PFSK-1 (cell line): ENCODE data around the gene KSR2.

Source experiments
- FOXP2 ChIP-seq: optimal IDR thresholded peaks from 2 replicates; pipeline ENCODE3; 2011; ENCODE audit warnings: borderline replicate concordance, control low read depth, inconsistent platforms; ENCODE audit not compliant: insufficient read depth; ENCODE audit errors: extremely low read length, extremely low read depth
- POLR2AphosphoS5 ChIP-seq: IDR thresholded peaks from 2 replicates; pipeline ENCODE4 v1.6.1; 2012; ENCODE audit warnings: low read depth, mild to moderate bottlenecking, control low read depth, low read length, moderate library complexity
- SIN3A ChIP-seq: IDR thresholded peaks from 2 replicates; pipeline ENCODE4 v1.6.1; 2012; ENCODE audit warnings: mild to moderate bottlenecking, low read length, moderate library complexity, borderline replicate concordance; ENCODE audit not compliant: insufficient read depth
- TAF1 ChIP-seq: IDR thresholded peaks from 2 replicates; pipeline ENCODE4 v1.6.1; 2012; ENCODE audit warnings: low read length, control low read depth, borderline replicate concordance; ENCODE audit not compliant: insufficient read depth
- TF ChIP-seq, protein P1 (sequence below), 2 experiments: IDR thresholded peaks; 2 replicates each; pipeline versions ENCODE4 v1.6.1 to v1.8.0; 2011 to 2012; ENCODE audit warnings: low read depth in 2 of 2, low read length in 2 of 2, control low read depth in 1 of 2, inconsistent platforms in 1 of 2, mild to moderate bottlenecking in 1 of 2, moderate library complexity in 1 of 2; ENCODE audit not compliant: insufficient read depth in 1 of 2

Gene KSR2

DNA sequence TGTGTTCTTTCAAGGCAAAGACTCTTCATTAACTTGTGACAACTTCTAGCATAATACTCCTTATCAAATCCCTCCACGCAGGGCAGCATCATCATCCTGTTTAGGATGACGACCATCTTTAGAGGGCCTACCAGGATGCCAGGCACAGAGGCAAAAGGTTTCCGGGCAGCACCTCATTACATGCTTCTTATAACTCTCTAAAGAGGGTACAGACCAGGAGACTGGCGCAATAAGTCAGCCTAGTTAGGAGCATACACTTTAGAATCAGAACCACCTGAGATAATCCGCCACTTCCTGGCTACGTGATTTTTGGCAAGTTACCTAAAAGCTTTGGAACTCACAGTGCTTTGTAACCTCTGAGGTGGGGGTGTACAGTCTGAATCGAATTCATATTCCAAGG is 471.4 kb downstream of the KSR2 start:
- no peak for TF ChIP-seq POLR2AphosphoS5
- TF ChIP-seq, protein P1, sequence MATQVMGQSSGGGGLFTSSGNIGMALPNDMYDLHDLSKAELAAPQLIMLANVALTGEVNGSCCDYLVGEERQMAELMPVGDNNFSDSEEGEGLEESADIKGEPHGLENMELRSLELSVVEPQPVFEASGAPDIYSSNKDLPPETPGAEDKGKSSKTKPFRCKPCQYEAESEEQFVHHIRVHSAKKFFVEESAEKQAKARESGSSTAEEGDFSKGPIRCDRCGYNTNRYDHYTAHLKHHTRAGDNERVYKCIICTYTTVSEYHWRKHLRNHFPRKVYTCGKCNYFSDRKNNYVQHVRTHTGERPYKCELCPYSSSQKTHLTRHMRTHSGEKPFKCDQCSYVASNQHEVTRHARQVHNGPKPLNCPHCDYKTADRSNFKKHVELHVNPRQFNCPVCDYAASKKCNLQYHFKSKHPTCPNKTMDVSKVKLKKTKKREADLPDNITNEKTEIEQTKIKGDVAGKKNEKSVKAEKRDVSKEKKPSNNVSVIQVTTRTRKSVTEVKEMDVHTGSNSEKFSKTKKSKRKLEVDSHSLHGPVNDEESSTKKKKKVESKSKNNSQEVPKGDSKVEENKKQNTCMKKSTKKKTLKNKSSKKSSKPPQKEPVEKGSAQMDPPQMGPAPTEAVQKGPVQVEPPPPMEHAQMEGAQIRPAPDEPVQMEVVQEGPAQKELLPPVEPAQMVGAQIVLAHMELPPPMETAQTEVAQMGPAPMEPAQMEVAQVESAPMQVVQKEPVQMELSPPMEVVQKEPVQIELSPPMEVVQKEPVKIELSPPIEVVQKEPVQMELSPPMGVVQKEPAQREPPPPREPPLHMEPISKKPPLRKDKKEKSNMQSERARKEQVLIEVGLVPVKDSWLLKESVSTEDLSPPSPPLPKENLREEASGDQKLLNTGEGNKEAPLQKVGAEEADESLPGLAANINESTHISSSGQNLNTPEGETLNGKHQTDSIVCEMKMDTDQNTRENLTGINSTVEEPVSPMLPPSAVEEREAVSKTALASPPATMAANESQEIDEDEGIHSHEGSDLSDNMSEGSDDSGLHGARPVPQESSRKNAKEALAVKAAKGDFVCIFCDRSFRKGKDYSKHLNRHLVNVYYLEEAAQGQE (IDR thresholded peaks at IDR 0.05; ENCODE audit: insufficient read depth in 1 of 2, low read depth in 2 of 2, low read length in 2 of 2), result no peak
- no peak for TF ChIP-seq SIN3A
- no peak for TF ChIP-seq FOXP2
- TF ChIP-seq TAF1, result no peak

DNA sequence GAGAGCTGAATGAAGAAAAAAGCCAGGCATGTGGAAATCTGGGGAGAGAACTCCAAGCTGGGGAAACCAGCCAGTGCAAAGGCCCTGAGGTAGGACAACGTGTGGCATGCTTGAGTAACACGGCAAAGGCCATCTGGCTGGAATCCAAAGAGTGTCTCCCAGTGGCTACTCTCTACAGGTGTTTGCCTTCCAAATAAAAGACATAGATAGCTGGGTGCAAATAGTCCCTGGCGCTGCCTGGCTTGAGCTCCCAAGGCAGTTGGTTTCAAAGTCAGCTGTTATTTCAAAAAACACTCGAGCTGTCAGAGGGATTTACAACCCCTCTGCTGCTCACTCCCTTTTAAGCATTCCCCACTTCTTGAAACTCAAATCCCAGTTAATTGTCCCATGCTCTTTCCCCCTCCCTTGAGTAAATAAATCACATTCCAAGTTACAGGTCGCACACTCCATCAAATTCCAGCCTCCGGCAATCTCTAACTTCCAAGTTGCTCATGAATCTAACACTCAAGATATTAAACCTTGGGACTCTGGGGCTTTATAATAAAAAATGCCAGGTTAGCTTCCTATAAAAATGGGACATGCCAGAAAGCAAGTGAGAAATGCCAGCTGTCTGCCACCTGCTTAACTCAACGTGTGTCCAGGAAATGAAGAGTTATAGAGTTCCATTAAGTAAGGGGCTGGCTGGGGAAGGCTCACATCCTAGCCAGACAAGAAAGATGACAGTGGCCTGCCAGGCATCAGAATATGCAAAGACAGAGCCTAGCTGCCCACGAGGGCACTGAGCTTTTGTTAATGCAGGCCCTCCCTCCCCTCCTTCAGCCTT is 473.7 kb downstream of the KSR2 start:
- TF ChIP-seq, protein P1 (IDR thresholded peaks at IDR 0.05; ENCODE audit: insufficient read depth in 1 of 2, low read depth in 2 of 2, low read length in 2 of 2), result no peak
- TF ChIP-seq TAF1, result no peak
- TF ChIP-seq POLR2AphosphoS5, result no peak
- TF ChIP-seq SIN3A, result no peak
- TF ChIP-seq FOXP2, result no peak

DNA sequence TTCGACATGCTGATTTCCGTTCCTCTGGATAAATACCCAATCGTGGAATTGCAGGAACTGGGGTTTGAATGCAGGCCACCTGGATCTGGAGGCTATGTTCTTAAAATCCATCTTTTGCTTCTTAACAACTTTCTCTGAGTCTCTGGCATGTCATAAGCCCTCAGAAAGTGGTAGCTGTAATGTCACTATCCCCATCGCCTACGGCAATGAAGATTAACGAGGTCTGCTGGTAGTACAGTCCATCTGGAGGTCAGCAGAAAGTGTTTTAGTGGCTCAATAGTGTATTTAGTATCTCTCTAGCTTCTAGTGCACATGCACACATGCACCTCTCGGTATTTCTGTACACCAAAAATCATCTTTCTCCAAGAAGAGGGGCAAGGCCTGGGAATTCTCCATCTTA is 477.1 kb downstream of the KSR2 start:
- TF ChIP-seq, protein P1 (IDR thresholded peaks at IDR 0.05; ENCODE audit: insufficient read depth in 1 of 2, low read depth in 2 of 2, low read length in 2 of 2), result no peak
- TF ChIP-seq TAF1 (no peak), POLR2AphosphoS5 (no peak), SIN3A (no peak), FOXP2 (no peak)

DNA sequence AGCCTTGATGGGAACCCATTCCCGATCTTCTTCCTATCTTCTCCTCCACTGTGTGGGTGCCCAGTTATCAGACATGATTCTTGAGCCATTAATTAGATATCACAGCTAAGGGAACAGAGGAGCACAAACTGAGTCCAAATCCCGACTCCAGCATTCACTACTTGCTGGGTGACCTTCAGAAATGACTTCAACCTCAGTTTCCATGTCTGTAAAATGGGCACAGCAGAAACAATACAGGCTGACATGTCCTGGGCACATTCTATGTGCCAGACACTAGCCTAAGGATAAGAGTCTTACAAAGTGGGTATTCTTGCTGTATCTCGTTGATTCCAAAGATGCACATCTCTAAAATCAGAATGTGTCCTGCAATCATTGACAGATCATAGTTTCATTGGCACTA is 478.7 kb downstream of the KSR2 start:
- TF ChIP-seq FOXP2 (no peak), POLR2AphosphoS5 (no peak), TAF1 (no peak), SIN3A (no peak)
- TF ChIP-seq, protein P1 (IDR thresholded peaks at IDR 0.05; ENCODE audit: insufficient read depth in 1 of 2, low read depth in 2 of 2, low read length in 2 of 2), result no peak

DNA sequence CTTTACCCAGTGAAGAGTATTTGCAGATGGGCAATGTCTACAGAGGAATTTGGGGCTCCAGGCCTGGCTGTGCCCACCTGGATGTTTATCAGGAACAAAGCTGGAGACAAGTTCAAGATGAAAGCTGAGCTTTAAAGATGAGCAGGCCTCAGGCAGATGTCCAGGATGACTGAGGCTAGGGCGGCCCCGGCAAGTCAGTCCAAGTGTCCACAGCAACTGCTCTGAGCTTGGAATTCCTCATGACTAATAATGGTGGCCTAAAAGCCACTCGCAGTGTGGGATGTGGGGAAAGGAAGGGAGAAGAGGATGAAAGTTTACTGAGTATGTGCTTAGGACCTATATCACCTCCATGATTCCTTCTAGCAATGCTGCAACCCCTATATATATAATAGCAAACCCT is 479.1 kb downstream of the KSR2 start:
- TF ChIP-seq POLR2AphosphoS5, result no peak
- TF ChIP-seq SIN3A, result no peak
- no peak for TF ChIP-seq TAF1
- TF ChIP-seq FOXP2, result no peak
- TF ChIP-seq, protein P1 (IDR thresholded peaks at IDR 0.05; ENCODE audit: insufficient read depth in 1 of 2, low read depth in 2 of 2, low read length in 2 of 2), result no peak
